Activated CD8-positive, alpha-beta T cell treated with anti-CD3 and anti-CD28 coated beads for 36 hours (primary cell): Measurements from ENCODE around the gene L3MBTL4. TPM values are rescaled to one million over a fixed set of nuclear protein-coding genes. Genes with fewer than 3 reads are reported as not detected.

Experiments
- ATAC-seq: fragments of 200-7000 bp; cut with Tn5 transposase; one replicate; pipeline ENCODE4 v1.10.0; 2021; ENCODE audit warnings: mild to moderate bottlenecking, moderate library complexity
- CTCF ChIA-PET: fragments of 350-600 bp; sonication (Branson Sonifier 250); formaldehyde crosslinking; loops from one replicate; lab custom pipeline; 2021; ENCODE audit warnings: antibody characterized with exemption; lab: Charles Lee
- POLR2A ChIA-PET: fragments of 350-600 bp; sonication (Branson Sonifier 250); formaldehyde crosslinking; loops from one replicate; lab custom pipeline; 2021; ENCODE audit warnings: antibody characterized with exemption; lab: Charles Lee
- DNase-seq: peaks from one replicate; pipeline ENCODE4 v3.0.0-alpha.2; 2020
- H3K27ac Mint-ChIP-seq: one replicate; pipeline ENCODE4 v1.8.0; 2021; ENCODE audit warnings: mild to moderate bottlenecking, mixed read lengths
- H3K27me3 Mint-ChIP-seq: one replicate; pipeline ENCODE4 v1.8.0; 2021; ENCODE audit warnings: mixed read lengths
- H3K36me3 Mint-ChIP-seq: one replicate; pipeline ENCODE4 v1.8.0; 2021; ENCODE audit warnings: low read depth, mixed read lengths
- H3K4me1 Mint-ChIP-seq: one replicate; pipeline ENCODE4 v1.8.0; 2021; ENCODE audit warnings: low read depth, mixed read lengths
- H3K4me3 Mint-ChIP-seq: one replicate; pipeline ENCODE4 v1.8.0; 2021; ENCODE audit warnings: mild to moderate bottlenecking, moderate library complexity, mixed read lengths
- H3K9me3 Mint-ChIP-seq: one replicate; pipeline ENCODE4 v1.8.0; 2021; ENCODE audit warnings: mixed read lengths
- intact Hi-C: fragments of 100-400 bp; cut with micrococcal nuclease; formaldehyde crosslinking; loops from one replicate; pipeline ENCODE4 v1.10.0; 2022
- total RNA-seq, 2 experiments: library from RNA; stranded (reverse); gene quantifications; one replicate each; pipeline ENCODE4 v1.2.3, GENCODE V29; 2021
- TF ChIP-seq, protein P1 (sequence below): fragments of 200-600 bp; IDR thresholded peaks from one replicate; pipeline ENCODE4 v1.8.0; 2022; ENCODE audit warnings: antibody characterized with exemption, mild to moderate bottlenecking

L3MBTL4 gene
- total RNA-seq, 2 experiments from 2014 or later = not detected

DNA sequence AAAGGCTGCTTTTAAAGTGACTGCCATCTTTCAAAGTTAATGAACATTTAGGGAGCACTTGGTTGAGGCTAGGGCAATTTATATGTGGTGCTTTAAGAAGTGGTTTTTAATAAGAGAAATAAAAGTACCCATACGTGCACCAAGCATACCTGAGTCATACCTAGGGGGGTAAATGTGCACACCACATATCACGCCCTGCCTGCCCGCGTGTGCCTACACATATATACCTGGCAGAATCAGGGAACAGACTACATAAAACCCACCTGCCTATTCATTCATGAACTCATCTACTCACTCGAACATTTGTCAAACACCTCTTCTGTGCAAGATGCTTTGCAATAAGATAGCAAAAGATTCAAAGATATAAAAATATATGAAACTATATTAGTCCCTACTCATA lies 450.1 kb downstream of the L3MBTL4 start:
- Mint-ChIP-seq H3K27ac (no peak overlapping the region), H3K27me3 (no peaks in the 10 kb centered on the region), H3K36me3 (no peaks in the 10 kb centered on the region), H3K4me1 (peaks cover 22% of the 10 kb centered on the region), H3K4me3 (no peak overlapping the region), H3K9me3 (no peaks in the 10 kb centered on the region)
- DNase-seq = no peak
- ChIA-PET CTCF (no interaction called here), POLR2A (no interaction called here)
- intact Hi-C loops = no loop called here
- peak; percentile 75 for ATAC-seq
- TF ChIP-seq, protein P1, sequence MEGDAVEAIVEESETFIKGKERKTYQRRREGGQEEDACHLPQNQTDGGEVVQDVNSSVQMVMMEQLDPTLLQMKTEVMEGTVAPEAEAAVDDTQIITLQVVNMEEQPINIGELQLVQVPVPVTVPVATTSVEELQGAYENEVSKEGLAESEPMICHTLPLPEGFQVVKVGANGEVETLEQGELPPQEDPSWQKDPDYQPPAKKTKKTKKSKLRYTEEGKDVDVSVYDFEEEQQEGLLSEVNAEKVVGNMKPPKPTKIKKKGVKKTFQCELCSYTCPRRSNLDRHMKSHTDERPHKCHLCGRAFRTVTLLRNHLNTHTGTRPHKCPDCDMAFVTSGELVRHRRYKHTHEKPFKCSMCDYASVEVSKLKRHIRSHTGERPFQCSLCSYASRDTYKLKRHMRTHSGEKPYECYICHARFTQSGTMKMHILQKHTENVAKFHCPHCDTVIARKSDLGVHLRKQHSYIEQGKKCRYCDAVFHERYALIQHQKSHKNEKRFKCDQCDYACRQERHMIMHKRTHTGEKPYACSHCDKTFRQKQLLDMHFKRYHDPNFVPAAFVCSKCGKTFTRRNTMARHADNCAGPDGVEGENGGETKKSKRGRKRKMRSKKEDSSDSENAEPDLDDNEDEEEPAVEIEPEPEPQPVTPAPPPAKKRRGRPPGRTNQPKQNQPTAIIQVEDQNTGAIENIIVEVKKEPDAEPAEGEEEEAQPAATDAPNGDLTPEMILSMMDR = no peak

- no peaks in the 10 kb centered on the region for H3K9me3 Mint-ChIP-seq
- H3K4me1 Mint-ChIP-seq = peaks cover 22% of the 10 kb centered on the region
- no peaks in the 10 kb centered on the region for H3K36me3 Mint-ChIP-seq
- intact Hi-C loops = no loop called here
- ChIA-PET CTCF (no interaction called here), POLR2A (no interaction called here)
- no peaks in the 10 kb centered on the region for H3K27me3 Mint-ChIP-seq
- ATAC-seq (no peak), DNase-seq (no peak)
- H3K27ac Mint-ChIP-seq = no peak overlapping the region
- TF ChIP-seq, protein P1 = no peak
- no peak overlapping the region for H3K4me3 Mint-ChIP-seq
These were observed 450.6 kb downstream of the L3MBTL4 start for GRCh38 chr18:5964108-5964507.

DNA sequence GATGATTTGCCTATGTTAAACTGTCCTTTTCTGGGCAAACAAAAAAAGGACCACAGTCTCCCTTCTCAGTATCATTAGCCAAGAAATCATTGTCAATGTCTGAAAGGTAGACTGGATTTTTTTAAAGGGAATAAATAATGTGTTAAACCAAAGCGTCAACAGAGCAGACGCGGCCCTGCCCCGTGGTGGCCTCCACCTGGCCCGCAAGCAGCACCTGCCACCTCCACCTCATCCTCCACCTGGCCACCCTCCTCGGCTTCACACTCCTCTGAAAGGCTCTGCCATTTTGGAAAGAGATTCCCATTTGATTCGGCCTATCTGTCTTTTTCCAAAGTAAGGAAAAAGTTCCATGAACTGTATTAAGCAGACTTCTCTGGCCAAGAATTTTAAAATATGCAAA lies 451.4 kb downstream of the L3MBTL4 start:
- POLR2A ChIA-PET = no interaction called here
- no peak overlapping the region for H3K27ac Mint-ChIP-seq
- CTCF ChIA-PET = no interaction called here
- no peak overlapping the region for H3K4me3 Mint-ChIP-seq
- intact Hi-C loops = no loop called here
- peaks cover 22% of the 10 kb centered on the region for H3K4me1 Mint-ChIP-seq
- H3K9me3 Mint-ChIP-seq = no peaks in the 10 kb centered on the region
- no peaks in the 10 kb centered on the region for H3K36me3 Mint-ChIP-seq
- TF ChIP-seq, protein P1 = no peak
- no peak for ATAC-seq
- no peaks in the 10 kb centered on the region for H3K27me3 Mint-ChIP-seq
- DNase-seq = no peak

DNA sequence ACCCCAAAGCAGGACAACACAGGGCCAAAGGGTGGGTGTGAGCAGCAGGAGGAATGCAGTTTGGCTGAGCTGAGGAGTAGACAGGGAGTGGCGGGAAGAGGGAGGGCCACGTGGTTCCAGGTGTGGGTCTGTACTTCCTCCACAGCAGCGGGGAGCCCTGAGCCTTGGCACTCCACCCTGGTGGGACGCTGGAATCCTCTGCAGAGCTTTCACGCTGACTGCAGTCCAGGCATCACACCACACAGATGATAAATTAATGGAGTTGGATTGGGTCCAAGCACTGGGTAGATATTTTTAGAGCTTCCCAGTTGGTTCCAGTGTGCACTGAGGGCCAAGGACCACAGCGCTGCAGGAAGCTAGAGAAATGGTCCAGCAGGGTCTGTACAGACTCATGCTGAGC lies 452.3 kb downstream of the L3MBTL4 start:
- POLR2A ChIA-PET = no interaction called here
- no peaks in the 10 kb centered on the region for H3K27me3 Mint-ChIP-seq
- intact Hi-C loops = no loop called here
- no peaks in the 10 kb centered on the region for H3K9me3 Mint-ChIP-seq
- TF ChIP-seq, protein P1 = no peak
- no peaks in the 10 kb centered on the region for H3K36me3 Mint-ChIP-seq
- ATAC-seq (no peak), DNase-seq (no peak)
- peaks cover 22% of the 10 kb centered on the region for H3K4me1 Mint-ChIP-seq
- H3K27ac Mint-ChIP-seq = no peak overlapping the region
- H3K4me3 Mint-ChIP-seq = no peak overlapping the region
- CTCF ChIA-PET = no interaction called here

DNA sequence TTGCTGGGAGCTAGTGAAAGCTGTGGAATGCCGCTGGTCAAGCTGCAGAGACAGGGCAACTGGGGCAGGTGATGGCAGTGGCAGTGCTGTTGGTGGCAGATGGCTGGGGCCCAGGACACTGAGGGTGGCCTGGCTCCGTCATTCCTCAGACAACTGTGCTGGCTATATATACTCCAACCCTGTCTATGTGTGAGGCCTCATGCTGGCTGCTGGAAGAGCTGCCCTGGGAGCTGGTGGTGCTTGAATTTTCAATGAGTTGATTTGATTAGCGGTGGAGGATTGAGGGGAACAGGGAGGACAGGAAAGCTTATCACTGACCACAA lies 452.9 kb downstream of the L3MBTL4 start:
- H3K27ac Mint-ChIP-seq = no peak overlapping the region
- intact Hi-C loops = no loop called here
- no peak overlapping the region for H3K4me3 Mint-ChIP-seq
- peaks cover 20% of the 10 kb centered on the region for H3K4me1 Mint-ChIP-seq
- H3K36me3 Mint-ChIP-seq = no peaks in the 10 kb centered on the region
- TF ChIP-seq, protein P1 = no peak
- ATAC-seq (no peak), DNase-seq (no peak)
- POLR2A ChIA-PET = no interaction called here
- H3K27me3 Mint-ChIP-seq = no peaks in the 10 kb centered on the region
- CTCF ChIA-PET = no interaction called here
- no peaks in the 10 kb centered on the region for H3K9me3 Mint-ChIP-seq
